Measurements from ENCODE around the gene RPL5. TPM values are rescaled to one million over a fixed set of nuclear protein-coding genes. Genes with fewer than 3 reads are reported as not detected.

The RPL5 gene
- polyA plus RNA-seq, 1 experiment = 2,752 TPM

DNA sequence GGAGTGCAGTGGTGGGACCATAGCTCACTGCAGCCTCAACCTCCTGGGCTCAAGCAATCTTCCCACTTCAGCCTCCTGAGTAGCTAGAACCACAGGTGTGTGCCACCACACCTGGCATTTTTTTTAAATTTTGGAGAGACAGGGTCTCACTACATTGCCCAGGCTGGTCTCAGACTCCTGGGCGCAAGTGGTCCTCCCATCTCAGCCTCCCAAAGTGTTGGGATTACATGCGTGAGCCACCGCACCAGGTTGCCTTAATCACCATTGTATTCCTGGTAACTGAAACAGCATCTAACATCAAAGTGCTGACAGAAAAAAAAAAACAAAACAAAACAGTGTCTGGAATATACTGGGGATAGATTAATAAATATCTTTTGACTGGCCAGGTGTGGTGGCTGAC, 18.2 kb downstream of the RPL5 start:
- CTCF ChIA-PET = interaction anchor here (0.6 to 1.4 kb wide), 4 partner anchors 9 to 1485 kb away, joined by 3 to 4 read pairs (median 3); partner anchors contain the start of gene RPL5

DNA sequence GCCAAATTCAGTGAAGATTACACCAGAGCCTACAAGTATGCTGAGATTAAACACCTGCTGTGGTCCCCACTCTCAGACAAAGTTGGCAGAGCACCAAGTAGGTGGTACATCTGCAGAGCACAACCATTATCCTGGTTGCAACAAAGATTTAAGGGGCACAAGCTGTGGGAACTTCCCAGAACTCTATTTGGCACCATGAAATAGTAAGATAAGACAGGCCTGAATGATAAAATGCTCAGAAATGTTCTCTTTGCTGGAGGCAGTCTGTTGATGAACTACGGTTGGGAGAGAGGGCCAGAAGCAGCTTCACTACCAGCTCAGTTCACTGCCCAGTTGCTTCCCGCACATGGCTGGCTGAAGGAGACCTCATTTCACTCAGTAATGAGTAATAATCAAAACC, 19.9 kb downstream of the RPL5 start:
- CTCF ChIA-PET = interaction anchor here (16.3 kb wide), 1 partner anchor 142 kb away, joined by 458 read pairs; no protein-coding TSS in a partner anchor
- POLR2A ChIA-PET = no interaction called here
- DNase-seq (ENCODE audit: low read depth, low spot score) = no peak
- Histone ChIP-seq H3K27ac (ENCODE audit: low read depth, low read length) (no peak overlapping the region), H3K9me3 (ENCODE audit: control insufficient read depth, insufficient read depth, low read length) (peaks cover 4% of the 10 kb centered on the region; the same call in 1 of the 2 replicates), H3K4me3 (ENCODE audit: low read depth, low read length) (no peak overlapping the region), H3K27me3 (ENCODE audit: control insufficient read depth, insufficient read depth, low read length) (no peaks in the 10 kb centered on the region)
- TF ChIP-seq, protein P1, sequence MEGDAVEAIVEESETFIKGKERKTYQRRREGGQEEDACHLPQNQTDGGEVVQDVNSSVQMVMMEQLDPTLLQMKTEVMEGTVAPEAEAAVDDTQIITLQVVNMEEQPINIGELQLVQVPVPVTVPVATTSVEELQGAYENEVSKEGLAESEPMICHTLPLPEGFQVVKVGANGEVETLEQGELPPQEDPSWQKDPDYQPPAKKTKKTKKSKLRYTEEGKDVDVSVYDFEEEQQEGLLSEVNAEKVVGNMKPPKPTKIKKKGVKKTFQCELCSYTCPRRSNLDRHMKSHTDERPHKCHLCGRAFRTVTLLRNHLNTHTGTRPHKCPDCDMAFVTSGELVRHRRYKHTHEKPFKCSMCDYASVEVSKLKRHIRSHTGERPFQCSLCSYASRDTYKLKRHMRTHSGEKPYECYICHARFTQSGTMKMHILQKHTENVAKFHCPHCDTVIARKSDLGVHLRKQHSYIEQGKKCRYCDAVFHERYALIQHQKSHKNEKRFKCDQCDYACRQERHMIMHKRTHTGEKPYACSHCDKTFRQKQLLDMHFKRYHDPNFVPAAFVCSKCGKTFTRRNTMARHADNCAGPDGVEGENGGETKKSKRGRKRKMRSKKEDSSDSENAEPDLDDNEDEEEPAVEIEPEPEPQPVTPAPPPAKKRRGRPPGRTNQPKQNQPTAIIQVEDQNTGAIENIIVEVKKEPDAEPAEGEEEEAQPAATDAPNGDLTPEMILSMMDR (IDR thresholded peaks at IDR 0.05; ENCODE audit: low read depth, low read length) = no peak

More for the DNA sequence above, 18.2 kb downstream of the RPL5 start:
- TF ChIP-seq, protein P1 (IDR thresholded peaks at IDR 0.05; ENCODE audit: low read depth, low read length) = no peak
- H3K9me3 ChIP-seq (ENCODE audit: control insufficient read depth, insufficient read depth, low read length) = no peaks in the 10 kb centered on the region
- POLR2A ChIA-PET = no interaction called here
- DNase-seq (ENCODE audit: low read depth, low spot score) = no peak
- no peak overlapping the region for H3K27ac ChIP-seq (ENCODE audit: low read depth, low read length)
- H3K4me3 ChIP-seq (ENCODE audit: low read depth, low read length) = no peak overlapping the region
- no peaks in the 10 kb centered on the region for H3K27me3 ChIP-seq (ENCODE audit: control insufficient read depth, insufficient read depth, low read length)

DNA sequence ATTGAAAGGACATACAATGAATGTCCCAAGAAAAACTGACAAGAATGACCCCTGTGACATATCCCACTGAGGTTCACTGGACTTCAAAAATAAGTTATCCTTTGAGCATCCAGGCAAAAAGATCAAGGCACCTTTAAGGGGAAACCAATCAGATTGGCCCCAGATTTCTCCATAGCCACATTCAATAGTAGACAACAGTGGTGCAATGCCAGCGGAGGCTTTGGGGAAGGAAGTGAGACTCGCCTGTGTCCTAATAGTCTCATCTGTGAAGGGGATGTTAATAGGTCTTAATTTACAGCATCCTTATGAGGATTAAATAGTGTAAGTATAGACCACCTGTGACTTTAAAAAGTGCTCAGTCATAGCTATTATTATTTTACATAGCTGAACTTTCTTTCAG, 21.5 kb downstream of the RPL5 start:
- peaks cover 4% of the 10 kb centered on the region; the same call in 1 of the 2 replicates for H3K9me3 ChIP-seq (ENCODE audit: control insufficient read depth, insufficient read depth, low read length)
- ChIA-PET CTCF (interaction anchor here (16.3 kb wide), 1 partner anchor 140 kb away, joined by 458 read pairs; no protein-coding TSS in a partner anchor), POLR2A (no interaction called here)
- no peaks in the 10 kb centered on the region for H3K27me3 ChIP-seq (ENCODE audit: control insufficient read depth, insufficient read depth, low read length)
- no peak overlapping the region for H3K27ac ChIP-seq (ENCODE audit: low read depth, low read length)
- TF ChIP-seq, protein P1 (IDR thresholded peaks at IDR 0.05; ENCODE audit: low read depth, low read length) = no peak
- no peak for DNase-seq (ENCODE audit: low read depth, low spot score)
- H3K4me3 ChIP-seq (ENCODE audit: low read depth, low read length) = no peak overlapping the region

DNA sequence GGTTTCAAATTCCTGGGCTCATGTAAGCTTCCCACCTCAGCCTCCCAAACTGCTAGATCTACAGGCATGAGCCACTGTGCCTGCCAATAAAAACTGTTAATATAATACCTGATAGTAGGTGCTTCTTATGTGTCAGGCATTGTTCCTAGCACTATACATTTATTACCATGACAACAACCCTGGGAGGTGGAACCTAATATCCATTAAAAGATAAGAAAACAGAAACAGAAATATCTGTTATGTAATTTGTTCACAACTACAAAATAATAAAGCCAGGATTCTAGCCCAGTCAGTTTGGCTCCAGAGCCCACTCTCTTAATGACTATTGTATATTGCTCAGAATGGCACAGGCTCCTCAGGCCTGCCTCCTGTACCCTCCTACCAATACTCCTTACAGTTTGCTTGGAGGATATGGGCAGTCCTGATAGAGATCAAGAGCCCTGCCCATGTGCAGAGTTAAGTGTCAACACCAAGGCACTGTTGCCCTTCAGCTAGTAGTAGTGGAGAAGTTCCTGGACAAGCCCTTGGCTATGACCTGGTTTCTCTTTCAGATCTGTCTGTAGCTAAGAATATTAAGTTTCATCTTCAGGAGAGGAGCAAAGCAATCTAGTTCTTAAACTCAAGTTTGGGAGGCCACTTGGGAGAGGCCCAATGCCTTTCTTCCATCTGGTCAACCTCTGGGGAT, 22.4 kb downstream of the RPL5 start:
- DNase-seq (ENCODE audit: low read depth, low spot score) = no peak
- ChIA-PET POLR2A (no interaction called here), CTCF (interaction anchor here (1.2 to 16.3 kb wide), 2 partner anchors 106 to 139 kb away, joined by 4 to 458 read pairs; no protein-coding TSS in a partner anchor)
- Histone ChIP-seq H3K9me3 (ENCODE audit: control insufficient read depth, insufficient read depth, low read length) (peaks cover 4% of the 10 kb centered on the region; the same call in 1 of the 2 replicates), H3K4me3 (ENCODE audit: low read depth, low read length) (no peak overlapping the region), H3K27me3 (ENCODE audit: control insufficient read depth, insufficient read depth, low read length) (no peaks in the 10 kb centered on the region), H3K27ac (ENCODE audit: low read depth, low read length) (no peak overlapping the region)
- TF ChIP-seq, protein P1 (IDR thresholded peaks at IDR 0.05; ENCODE audit: low read depth, low read length) = no peak

DNA sequence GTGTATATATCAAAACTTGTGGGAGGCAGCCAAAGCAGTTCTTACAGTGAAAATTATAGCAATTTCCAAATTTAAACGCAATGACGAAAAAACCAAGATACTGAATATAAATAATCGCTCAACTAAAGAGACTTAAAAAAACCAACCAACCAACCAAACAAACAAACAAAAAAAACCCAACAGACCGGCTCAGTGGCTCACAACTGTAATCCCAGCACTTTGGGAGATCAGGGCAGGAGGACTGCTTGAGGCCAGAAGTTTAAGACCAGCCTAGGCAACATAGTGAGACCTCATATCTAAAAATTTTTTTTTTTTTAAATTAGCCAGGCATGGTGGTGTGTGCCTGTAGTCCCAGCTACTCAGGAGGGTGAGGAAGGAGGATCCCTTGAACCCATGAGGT, 23.4 kb downstream of the RPL5 start:
- Histone ChIP-seq H3K27me3 (ENCODE audit: control insufficient read depth, insufficient read depth, low read length) (no peaks in the 10 kb centered on the region), H3K27ac (ENCODE audit: low read depth, low read length) (no peak overlapping the region), H3K9me3 (ENCODE audit: control insufficient read depth, insufficient read depth, low read length) (peaks cover 4% of the 10 kb centered on the region; the same call in 1 of the 2 replicates), H3K4me3 (ENCODE audit: low read depth, low read length) (no peak overlapping the region)
- DNase-seq (ENCODE audit: low read depth, low spot score) = no peak
- CTCF ChIA-PET = interaction anchor here (1.0 to 16.3 kb wide), 3 partner anchors 105 to 138 kb away, joined by 4 to 458 read pairs (median 4); no protein-coding TSS in a partner anchor
- TF ChIP-seq, protein P1 (IDR thresholded peaks at IDR 0.05; ENCODE audit: low read depth, low read length) = no peak
- POLR2A ChIA-PET = no interaction called here

Data from AG04450 (cell line).